GM20000 (cell line): Measurements from ENCODE around the gene FNDC3A.

Experiments
- DNase-seq: peaks from one replicate; pipeline ENCODE4 v3.0.0; 2012; ENCODE audit warnings: low spot score
- TF ChIP-seq, protein P1 (sequence below): IDR thresholded peaks from 2 replicates; pipeline ENCODE4 v1.5.1; 2012; ENCODE audit warnings: mild to moderate bottlenecking, control low read depth; ENCODE audit errors: extremely low read depth, missing control alignments

Gene FNDC3A

DNA sequence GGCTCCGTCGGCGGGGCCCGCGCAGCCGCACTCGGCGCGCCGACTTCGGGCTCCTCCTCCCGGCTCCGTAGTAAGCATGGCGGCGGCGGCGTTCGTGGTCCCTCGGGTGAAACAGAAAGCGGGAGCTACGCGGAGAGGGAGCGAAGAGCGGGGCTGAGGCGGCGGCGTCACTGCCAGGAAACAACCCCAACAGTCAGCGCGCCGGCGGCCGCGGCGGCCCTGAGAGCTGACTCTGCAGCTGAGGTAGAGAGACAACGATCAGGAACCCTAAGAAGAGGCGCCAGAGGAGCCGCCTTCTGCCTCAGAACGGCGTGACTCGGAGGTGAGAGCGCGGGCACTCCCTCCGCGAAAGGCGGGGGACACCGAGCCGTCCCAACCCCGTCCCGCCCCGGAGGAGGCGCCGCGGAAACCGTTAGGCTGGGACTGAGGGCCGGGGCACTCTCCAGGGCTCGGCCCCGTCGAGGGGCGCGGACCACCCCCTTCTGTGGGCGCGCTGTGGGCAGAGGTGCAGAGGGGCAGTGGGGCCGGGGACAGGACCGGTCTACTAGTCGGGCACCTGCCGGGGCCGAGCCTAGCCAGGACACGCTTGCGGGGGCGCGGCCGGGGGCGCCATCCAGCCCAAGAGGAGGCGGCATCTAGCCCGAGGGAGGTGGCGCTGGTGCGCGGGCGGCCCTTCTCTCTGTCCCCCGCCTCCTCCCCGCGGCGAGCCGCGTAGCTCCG lies at the start of gene FNDC3A:
Gene FNDC3A, plus strand, starts transcription at position 57 of the 720 bp plus-strand sequence. CDS start 30,279 bp downstream, outside the sequence.
- TF ChIP-seq, protein P1, sequence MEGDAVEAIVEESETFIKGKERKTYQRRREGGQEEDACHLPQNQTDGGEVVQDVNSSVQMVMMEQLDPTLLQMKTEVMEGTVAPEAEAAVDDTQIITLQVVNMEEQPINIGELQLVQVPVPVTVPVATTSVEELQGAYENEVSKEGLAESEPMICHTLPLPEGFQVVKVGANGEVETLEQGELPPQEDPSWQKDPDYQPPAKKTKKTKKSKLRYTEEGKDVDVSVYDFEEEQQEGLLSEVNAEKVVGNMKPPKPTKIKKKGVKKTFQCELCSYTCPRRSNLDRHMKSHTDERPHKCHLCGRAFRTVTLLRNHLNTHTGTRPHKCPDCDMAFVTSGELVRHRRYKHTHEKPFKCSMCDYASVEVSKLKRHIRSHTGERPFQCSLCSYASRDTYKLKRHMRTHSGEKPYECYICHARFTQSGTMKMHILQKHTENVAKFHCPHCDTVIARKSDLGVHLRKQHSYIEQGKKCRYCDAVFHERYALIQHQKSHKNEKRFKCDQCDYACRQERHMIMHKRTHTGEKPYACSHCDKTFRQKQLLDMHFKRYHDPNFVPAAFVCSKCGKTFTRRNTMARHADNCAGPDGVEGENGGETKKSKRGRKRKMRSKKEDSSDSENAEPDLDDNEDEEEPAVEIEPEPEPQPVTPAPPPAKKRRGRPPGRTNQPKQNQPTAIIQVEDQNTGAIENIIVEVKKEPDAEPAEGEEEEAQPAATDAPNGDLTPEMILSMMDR: no peak

GRCh38 chr13:48928757-48929430 lies 46.8 kb upstream of the FNDC3A start:
- no peak for DNase-seq
- TF ChIP-seq, protein P1: no peak

More for the DNA sequence above, at the start of gene FNDC3A:
- peak; percentile 95 for DNase-seq

- no peak for DNase-seq
Observed at GRCh38 chr13:48930918-48931317, 44.8 kb upstream of the FNDC3A start.

GRCh38 chr13:48938308-48938943 lies 37.3 kb upstream of the FNDC3A start:
- no peak for DNase-seq
- TF ChIP-seq, protein P1: no peak

More at GRCh38 chr13:48930918-48931317, 44.8 kb upstream of the FNDC3A start:
- TF ChIP-seq, protein P1: no peak

DNA sequence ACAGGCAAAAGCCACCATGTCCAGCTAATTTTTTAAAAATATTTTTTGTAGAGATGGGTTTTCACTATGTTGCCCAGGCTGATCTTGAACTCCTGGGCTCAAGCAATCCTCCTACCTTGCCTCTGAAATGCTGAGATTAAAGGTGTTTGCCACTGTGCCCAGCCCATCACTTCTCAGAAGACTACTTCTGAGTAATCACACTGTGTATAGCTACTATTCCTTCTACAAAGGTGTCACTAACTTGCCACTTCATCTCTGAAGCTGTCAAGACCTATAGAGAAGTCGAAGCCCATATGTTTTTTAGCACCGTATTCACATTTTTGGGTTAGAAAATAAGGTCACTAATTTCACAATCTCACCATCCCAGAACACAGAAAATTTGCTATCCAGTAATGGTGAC lies 36.0 kb upstream of the FNDC3A start:
- TF ChIP-seq, protein P1: no peak
- no peak for DNase-seq

GRCh38 chr13:48942131-48942530 lies 33.6 kb upstream of the FNDC3A start:
- no peak for DNase-seq
- TF ChIP-seq, protein P1: no peak

DNA sequence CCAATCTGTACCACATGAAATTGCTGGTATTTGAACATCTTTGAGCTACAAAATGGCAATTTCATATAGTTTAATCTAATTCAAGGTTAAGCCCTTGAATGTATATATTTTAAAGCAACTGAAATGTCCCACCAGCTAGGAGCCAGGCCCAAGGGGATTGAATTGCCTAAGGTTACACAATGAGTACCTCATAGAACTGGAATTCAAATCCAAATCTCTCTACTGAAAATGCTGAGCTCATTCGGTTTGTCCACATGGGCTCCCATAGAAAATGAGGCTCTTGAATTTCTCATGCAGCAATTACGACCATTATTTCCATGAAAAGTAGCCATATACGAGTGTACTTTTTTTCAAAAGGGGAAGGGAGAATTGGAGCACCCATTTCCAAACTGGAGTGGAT lies 31.5 kb upstream of the FNDC3A start:
- DNase-seq: no peak
- TF ChIP-seq, protein P1: no peak
